SK-N-SH treated with all-trans-retinoic acid at 6 μM for 48 hours (cell line): ENCODE results near the gene NTSR1.

Experiments used
- ATAC-seq: fragments of 200-7000 bp; cut with Tn5 transposase; 3 replicates; pipeline ENCODE4 v1.9.1; 2020; ENCODE audit warnings: mild to moderate bottlenecking, moderate library complexity
- ARNTL ChIP-seq: fragments of 450-650 bp; formaldehyde crosslinking; IDR thresholded peaks from 2 replicates; pipeline ENCODE4 v1.5.0; 2020; ENCODE audit warnings: low read depth, mild to moderate bottlenecking, moderate library complexity, borderline replicate concordance
- BACH2 ChIP-seq: fragments of 250-450 bp; sonication (Bioruptor Pico); IDR thresholded peaks from 2 replicates; pipeline ENCODE4 v1.9.0; 2021; ENCODE audit warnings: mild to moderate bottlenecking, borderline replicate concordance
- CREB5 ChIP-seq: fragments of 250-450 bp; sonication (Bioruptor Pico); IDR thresholded peaks from 2 replicates; pipeline ENCODE4 v1.5.1; 2020; ENCODE audit warnings: low read depth, mild to moderate bottlenecking, moderate library complexity
- CSDC2 ChIP-seq: fragments of 250-450 bp; sonication (Bioruptor Pico); IDR thresholded peaks from 2 replicates; pipeline ENCODE4 v1.5.0; 2020; ENCODE audit warnings: mild to moderate bottlenecking, moderate library complexity
- ESRRG ChIP-seq: fragments of 250-450 bp; sonication (Bioruptor Pico); IDR thresholded peaks from 2 replicates; pipeline ENCODE4 v1.6.1; 2021; ENCODE audit warnings: mild to moderate bottlenecking
- GLIS3 ChIP-seq: fragments of 250-450 bp; sonication (Bioruptor Pico); IDR thresholded peaks from 2 replicates; pipeline ENCODE4 v1.5.0; 2020; ENCODE audit warnings: mild to moderate bottlenecking, moderate library complexity
- ISL1 ChIP-seq: fragments of 250-450 bp; sonication (Bioruptor Pico); IDR thresholded peaks from 2 replicates; pipeline ENCODE4 v2.1.2; 2022; ENCODE audit warnings: mild to moderate bottlenecking, moderate library complexity
- OSR1 ChIP-seq: fragments of 250-450 bp; sonication (Bioruptor Pico); IDR thresholded peaks from 2 replicates; pipeline ENCODE4 v1.8.0; 2022; ENCODE audit warnings: moderate library complexity, mild to moderate bottlenecking, inconsistent platforms
- PPARA ChIP-seq: fragments of 250-450 bp; sonication (Bioruptor Pico); IDR thresholded peaks from 2 replicates; pipeline ENCODE4 v1.5.0; 2020; ENCODE audit warnings: mild to moderate bottlenecking, borderline replicate concordance
- RARB ChIP-seq: fragments of 250-450 bp; sonication (Bioruptor Pico); IDR thresholded peaks from 2 replicates; pipeline ENCODE4 v1.8.0; 2021; ENCODE audit warnings: mild to moderate bottlenecking, moderate library complexity
- SNAI2 ChIP-seq: fragments of 250-450 bp; sonication (Bioruptor Pico); IDR thresholded peaks from 2 replicates; pipeline ENCODE4 v1.5.0; 2020; ENCODE audit warnings: mild to moderate bottlenecking, moderate library complexity
- TOX ChIP-seq: fragments of 250-450 bp; sonication (Bioruptor Pico); IDR thresholded peaks from 2 replicates; pipeline ENCODE4 v1.8.0; 2021; ENCODE audit warnings: mild to moderate bottlenecking, moderate library complexity, borderline replicate concordance
- TSHZ2 ChIP-seq: fragments of 250-450 bp; sonication (Bioruptor Pico); IDR thresholded peaks from 2 replicates; pipeline ENCODE4 v1.5.0; 2020; ENCODE audit warnings: mild to moderate bottlenecking, moderate library complexity
- ZC3H10 ChIP-seq: fragments of 250-450 bp; sonication (Bioruptor Pico); IDR thresholded peaks from 2 replicates; pipeline ENCODE4 v1.5.1; 2021; ENCODE audit warnings: mild to moderate bottlenecking, moderate library complexity
- ZFP3 ChIP-seq: fragments of 250-450 bp; sonication (Bioruptor Pico); IDR thresholded peaks from 2 replicates; pipeline ENCODE4 v1.5.0; 2020; ENCODE audit warnings: mild to moderate bottlenecking, moderate library complexity
- ZFP30 ChIP-seq: fragments of 450-650 bp; formaldehyde crosslinking; IDR thresholded peaks from 2 replicates; pipeline ENCODE4 v1.5.0; 2022; ENCODE audit warnings: mild to moderate bottlenecking, moderate library complexity
- ZNF565 ChIP-seq: fragments of 450-650 bp; formaldehyde crosslinking; conservative IDR thresholded peaks from 2 replicates; pipeline ENCODE4 v1.5.0; 2020; ENCODE audit warnings: low read depth, mild to moderate bottlenecking, moderate library complexity
- ZNF70 ChIP-seq: fragments of 450-650 bp; formaldehyde crosslinking; IDR thresholded peaks from 2 replicates; pipeline ENCODE4 v1.5.0; 2020; ENCODE audit warnings: mild to moderate bottlenecking, moderate library complexity
- ZNF8 ChIP-seq: fragments of 450-650 bp; formaldehyde crosslinking; IDR thresholded peaks from 2 replicates; pipeline ENCODE4 v1.5.0; 2020; ENCODE audit warnings: mild to moderate bottlenecking, moderate library complexity
- TF ChIP-seq, protein P1 (sequence below): fragments of 250-450 bp; sonication (Bioruptor Pico); IDR thresholded peaks from 2 replicates; pipeline ENCODE4 v1.8.0; 2020; ENCODE audit warnings: mild to moderate bottlenecking, moderate library complexity, borderline replicate concordance
- TF ChIP-seq, protein P2 (sequence below): fragments of 250-450 bp; sonication (Bioruptor Pico); IDR thresholded peaks from 2 replicates; pipeline ENCODE4 v1.5.1; 2021; ENCODE audit warnings: mild to moderate bottlenecking, moderate library complexity

Gene NTSR1

DNA sequence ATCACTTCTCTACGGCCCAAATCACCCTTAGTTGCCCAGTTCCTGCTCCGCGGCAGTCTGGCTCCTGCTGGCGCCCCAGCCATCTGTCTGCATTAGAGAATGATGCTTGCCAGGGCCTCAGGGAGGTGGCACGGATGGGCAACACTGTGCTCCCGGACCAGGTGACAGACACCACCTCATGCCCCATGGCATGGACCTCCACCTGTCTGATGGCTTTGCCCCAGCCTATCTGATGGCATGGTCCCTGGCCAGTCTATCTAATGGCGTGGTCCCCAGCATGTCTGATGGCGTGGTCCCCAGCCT is 68.8 kb downstream of the NTSR1 start (continued):
- TF ChIP-seq, protein P1, sequence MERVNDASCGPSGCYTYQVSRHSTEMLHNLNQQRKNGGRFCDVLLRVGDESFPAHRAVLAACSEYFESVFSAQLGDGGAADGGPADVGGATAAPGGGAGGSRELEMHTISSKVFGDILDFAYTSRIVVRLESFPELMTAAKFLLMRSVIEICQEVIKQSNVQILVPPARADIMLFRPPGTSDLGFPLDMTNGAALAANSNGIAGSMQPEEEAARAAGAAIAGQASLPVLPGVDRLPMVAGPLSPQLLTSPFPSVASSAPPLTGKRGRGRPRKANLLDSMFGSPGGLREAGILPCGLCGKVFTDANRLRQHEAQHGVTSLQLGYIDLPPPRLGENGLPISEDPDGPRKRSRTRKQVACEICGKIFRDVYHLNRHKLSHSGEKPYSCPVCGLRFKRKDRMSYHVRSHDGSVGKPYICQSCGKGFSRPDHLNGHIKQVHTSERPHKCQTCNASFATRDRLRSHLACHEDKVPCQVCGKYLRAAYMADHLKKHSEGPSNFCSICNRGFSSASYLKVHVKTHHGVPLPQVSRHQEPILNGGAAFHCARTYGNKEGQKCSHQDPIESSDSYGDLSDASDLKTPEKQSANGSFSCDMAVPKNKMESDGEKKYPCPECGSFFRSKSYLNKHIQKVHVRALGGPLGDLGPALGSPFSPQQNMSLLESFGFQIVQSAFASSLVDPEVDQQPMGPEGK: no peak
- TF ChIP-seq, all 23 proteins: peak for 0

DNA sequence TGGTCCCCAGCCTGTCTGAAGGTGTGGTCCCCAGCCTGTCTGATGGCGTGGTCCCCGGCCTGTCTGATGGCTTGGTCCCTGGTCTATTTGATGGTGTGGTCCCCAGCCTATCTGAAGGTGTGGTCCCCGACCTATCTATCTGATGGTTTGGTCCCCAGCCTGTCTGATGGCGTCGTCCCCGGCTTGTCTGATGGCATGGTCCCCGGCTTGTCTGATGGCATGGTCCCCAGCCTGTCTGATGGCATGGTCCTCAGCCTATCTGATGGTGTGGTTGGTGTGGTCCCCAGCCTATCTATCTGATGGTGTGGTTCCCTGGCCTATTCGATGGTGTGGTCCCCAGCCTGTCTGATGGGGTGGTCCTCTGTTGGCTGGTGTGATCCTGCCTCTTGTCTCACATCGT is 69.4 kb downstream of the NTSR1 start:
- TF ChIP-seq ZNF8 (CRISPR knock-in tag) (no peak), TOX (CRISPR knock-in tag) (no peak), ZNF565 (CRISPR knock-in tag) (no peak), GLIS3 (CRISPR knock-in tag) (no peak), TSHZ2 (CRISPR knock-in tag) (no peak), ZFP3 (CRISPR knock-in tag) (no peak), BACH2 (CRISPR knock-in tag) (no peak), ZFP30 (CRISPR knock-in tag) (no peak), PPARA (CRISPR knock-in tag) (no peak), ISL1 (CRISPR knock-in tag) (no peak), ZC3H10 (CRISPR knock-in tag) (no peak), ARNTL (CRISPR knock-in tag) (no peak), OSR1 (no peak), RARB (CRISPR knock-in tag) (no peak), SNAI2 (CRISPR knock-in tag) (no peak), CREB5 (CRISPR knock-in tag) (no peak), CSDC2 (no peak)
- TF ChIP-seq, protein P2, sequence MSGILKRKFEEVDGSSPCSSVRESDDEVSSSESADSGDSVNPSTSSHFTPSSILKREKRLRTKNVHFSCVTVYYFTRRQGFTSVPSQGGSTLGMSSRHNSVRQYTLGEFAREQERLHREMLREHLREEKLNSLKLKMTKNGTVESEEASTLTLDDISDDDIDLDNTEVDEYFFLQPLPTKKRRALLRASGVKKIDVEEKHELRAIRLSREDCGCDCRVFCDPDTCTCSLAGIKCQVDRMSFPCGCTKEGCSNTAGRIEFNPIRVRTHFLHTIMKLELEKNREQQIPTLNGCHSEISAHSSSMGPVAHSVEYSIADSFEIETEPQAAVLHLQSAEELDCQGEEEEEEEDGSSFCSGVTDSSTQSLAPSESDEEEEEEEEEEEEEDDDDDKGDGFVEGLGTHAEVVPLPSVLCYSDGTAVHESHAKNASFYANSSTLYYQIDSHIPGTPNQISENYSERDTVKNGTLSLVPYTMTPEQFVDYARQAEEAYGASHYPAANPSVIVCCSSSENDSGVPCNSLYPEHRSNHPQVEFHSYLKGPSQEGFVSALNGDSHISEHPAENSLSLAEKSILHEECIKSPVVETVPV: no peak
- no peak for ATAC-seq

DNA sequence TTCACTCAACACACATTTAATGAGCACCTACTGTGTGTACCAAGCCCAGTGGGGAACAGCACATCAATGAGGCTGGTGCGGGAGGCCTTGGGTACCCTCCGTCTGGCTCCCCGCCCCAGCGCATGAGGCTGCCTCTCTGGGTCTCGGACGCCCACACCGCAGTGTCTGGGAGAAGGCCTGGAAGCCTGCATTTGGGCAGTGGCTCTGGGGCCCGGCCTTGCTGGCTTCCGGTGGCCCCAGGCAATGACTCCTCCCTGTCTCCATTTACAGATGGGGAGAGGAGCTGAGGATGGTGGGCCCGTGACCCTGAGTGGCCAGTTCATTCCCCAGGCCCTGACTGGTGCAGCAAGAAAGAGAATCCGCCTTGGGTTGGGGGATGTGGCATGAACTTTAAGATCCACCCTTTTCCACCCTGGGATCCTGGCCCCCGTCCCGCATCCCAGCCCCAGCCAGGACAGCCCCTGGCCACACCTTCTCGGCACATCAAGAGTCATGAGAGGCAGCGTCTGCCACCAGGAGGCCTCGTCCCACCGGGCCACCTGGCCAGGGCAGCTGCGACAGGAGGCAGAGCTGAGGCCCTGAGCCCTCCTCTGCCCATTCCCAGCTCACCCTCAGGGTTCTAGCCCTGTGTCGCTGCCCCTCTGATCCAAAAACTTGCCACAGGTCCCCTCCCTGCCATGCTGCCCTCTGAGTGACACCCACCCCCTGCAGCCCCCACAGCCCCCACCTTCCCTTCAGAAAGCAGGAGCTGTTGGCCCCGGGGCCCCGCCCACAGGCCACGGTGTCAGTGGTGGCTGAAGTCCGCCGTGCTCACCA is 70.2 kb downstream of the NTSR1 start:
- ATAC-seq: no peak
- TF ChIP-seq ESRRG (CRISPR knock-in tag): no peak
- TF ChIP-seq, protein P2: no peak
- no peak for TF ChIP-seq ARNTL (CRISPR knock-in tag)
- no peak for TF ChIP-seq CSDC2
- no peak for TF ChIP-seq TOX (CRISPR knock-in tag)

GRCh38 chr20:62779417-62779685 is 70.7 kb downstream of the NTSR1 start:
- TF ChIP-seq ZNF70 (CRISPR knock-in tag) (no peak), CREB5 (CRISPR knock-in tag) (no peak), OSR1 (no peak), ARNTL (CRISPR knock-in tag) (no peak), TOX (CRISPR knock-in tag) (no peak), RARB (CRISPR knock-in tag) (no peak), SNAI2 (CRISPR knock-in tag) (no peak), ESRRG (CRISPR knock-in tag) (no peak), ZFP30 (CRISPR knock-in tag) (no peak), ZC3H10 (CRISPR knock-in tag) (no peak), ZFP3 (CRISPR knock-in tag) (no peak), ZNF8 (CRISPR knock-in tag) (no peak), ISL1 (CRISPR knock-in tag) (no peak), CSDC2 (no peak)
- TF ChIP-seq, protein P2: no peak
- TF ChIP-seq, protein P1: no peak
- ATAC-seq: no peak
